ENCODE results near the gene MAN1C1.
"Not testable (repeated sequence)": the region's sequence is repeated elsewhere in the genome, so short reads cannot be mapped to it uniquely, and the experiment has no call there.

Gene MAN1C1

DNA sequence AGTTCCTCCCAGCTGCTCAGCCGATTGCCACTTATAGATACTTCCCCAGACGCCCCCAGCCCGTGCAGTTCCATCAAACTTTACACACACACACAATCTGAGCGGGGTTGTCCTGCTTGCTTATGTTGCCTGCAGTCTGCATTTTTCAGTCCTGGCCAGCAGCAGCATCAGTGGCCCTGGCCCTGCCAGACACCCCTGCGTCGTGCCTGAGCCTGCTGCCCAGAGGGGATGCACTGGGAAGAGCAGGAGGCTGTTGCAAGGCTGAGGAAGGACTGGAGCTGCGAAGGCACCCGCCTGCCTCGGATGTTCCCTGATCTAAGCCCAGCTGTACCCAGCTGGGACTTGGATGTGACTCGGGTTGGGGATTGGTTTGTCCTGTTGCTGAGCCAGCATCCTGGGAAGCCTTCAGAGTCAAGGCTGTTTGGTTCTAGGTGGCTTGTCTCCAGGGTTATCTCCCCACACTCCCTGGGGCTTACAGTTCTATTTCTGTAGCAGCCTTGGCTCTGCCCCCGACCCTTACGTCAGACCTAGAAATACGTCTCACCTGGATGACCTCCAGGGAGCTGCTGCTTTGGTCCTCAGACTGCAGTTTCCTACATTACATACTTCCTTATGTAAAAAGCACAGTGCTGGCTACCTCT, 42.3 kb downstream of the MAN1C1 start:
- DNase-seq = no peak

DNA sequence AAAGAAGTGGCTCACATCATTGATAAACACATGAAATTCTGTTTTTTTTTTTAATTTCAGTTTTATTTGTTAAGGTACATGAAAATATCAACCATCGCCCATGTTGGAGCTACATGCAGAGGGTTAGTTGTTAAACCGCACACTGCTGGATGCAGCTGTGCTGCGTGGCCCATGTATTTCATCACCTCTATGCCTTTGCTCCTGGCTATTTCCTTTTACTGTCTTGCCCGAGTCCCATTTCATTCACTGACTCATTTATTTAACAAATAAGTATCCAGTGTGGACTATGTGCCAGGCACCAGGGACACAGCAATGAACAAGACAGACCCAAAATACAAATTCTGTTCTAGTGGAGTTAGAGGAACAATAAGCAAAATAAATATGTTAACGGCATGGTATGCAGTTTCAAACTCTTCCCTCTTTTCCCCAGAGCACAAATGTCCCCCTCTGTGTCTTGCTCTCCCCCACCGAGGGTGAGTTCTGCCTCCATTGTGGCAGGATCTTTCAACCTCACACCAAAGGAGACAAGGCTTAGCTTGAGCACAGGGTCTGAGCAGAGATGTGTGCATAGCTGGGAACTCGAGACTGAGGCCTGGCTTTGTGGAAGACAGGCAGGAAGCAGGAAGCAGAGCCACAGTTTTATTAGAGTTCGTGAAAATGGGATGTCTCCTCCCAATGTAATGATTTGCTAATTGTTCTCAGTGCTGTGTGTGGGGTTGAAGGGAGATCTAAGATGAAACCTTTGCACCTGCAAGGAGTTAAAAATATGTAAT, 44.6 kb downstream of the MAN1C1 start:
- no peak for DNase-seq

DNA sequence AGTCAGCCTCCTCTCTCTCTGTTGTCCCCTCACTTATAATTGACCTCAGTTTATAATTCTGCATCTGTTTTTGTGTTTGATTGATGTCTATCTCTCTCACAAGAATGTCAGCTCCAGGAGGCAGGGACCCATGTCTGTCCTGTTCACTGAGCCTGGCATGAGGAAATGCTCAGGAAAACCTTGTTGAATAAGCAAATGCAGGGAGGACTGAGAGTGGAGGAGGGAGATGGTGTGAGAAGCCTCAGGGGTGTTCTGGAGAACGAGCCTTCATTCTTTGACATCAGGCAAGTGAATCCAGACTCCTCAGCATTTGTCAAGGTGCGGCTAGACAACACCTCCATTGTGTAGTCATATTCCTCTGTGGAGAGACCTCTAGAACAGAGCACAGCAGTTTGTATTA, 45.5 kb downstream of the MAN1C1 start:
- DNase-seq = no peak

GRCh38 chr1:25662959-25663358, 46.4 kb downstream of the MAN1C1 start:
- not testable (repeated sequence) for DNase-seq

GRCh38 chr1:25664357-25665199, 48.0 kb downstream of the MAN1C1 start:
- no peak for DNase-seq

DNA sequence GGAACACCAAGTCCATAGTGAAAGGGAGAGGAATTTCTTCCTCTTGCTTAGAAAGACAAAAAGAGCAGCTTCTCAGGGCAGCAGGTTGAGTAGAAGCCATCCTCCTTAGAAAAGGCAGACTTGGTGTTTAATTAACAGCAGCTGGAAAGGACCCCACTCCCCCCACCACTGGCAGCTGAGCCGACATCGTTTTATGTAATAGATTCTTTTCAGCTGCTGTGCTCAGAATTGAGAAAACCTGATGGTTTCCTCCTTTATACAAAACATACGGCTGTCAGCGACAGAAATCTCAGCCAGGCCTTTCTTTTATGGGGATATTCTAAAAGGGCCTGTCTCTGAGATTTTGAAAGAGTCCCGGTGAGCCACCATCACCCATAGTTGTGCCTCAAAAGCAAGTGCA, 49.9 kb downstream of the MAN1C1 start:
- DNase-seq = no peak

DNA sequence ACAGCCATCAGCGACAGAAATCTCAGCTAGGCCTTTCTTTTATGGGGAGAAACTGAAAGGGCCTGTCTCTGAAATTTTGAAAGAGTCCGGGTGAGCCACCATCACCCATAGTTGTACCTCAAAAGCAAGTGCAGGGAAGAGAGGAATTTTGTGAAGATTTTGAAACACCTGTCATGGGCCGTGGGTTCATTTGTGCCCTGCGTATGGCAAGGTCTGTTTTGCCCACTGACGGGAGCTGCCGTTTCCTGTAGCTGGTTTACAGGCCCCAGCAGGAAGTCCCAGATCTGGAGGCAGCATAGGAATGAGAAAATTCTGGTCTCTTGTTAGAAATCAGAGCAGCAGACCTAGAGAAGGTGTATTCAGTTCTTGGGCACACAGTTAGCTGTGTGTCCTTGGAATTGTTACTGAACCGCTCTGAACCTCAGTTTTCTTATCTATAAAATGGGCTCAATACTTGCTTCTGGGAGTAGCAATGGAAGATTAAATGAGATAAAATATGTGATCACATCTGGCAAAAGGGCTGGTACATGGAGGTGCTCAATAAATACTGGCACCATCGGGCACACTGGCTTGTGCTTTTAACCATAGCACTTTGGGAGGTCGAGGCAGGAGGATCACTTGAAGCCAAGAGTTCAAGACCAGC, 52.5 kb downstream of the MAN1C1 start:
- DNase-seq = no peak

GRCh38 chr1:25669781-25670567, 53.4 kb downstream of the MAN1C1 start:
- DNase-seq = no peak

- DNase-seq = no peak
Observed at GRCh38 chr1:25671929-25672328, 55.3 kb downstream of the MAN1C1 start.

DNA sequence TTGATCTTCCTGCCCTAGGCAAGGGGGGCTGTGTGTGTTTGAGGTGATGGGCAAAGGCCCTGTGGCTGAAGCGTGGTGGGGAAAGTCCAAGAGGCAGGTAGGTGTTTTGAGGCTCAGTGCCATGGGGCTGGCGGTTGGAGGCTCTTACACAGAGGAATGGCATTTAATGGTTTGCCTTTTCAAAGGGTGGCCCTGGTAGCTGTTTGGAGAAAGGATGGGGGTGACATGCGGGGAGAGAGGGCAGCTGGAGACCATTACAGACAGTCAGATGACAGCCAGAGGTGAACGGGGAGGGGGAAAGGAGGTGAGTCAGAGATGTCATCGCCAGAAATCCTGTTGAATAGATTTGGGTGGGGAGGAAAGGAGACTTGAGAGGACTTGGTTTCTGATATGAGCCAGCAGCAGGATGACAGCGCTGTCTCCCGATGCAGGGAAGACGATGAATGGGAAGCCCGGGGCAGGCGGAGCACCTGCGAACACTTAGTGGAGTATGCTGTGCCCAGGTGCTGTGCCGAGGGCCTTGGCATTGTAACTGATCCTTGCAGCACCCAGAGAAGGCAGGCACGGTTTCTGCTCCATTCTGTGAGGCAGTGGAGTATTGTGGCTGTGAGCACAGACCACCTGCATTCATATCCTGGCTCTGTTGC, 56.3 kb downstream of the MAN1C1 start:
- no peak for DNase-seq

- DNase-seq = no peak
Observed at GRCh38 chr1:25673456-25673855, 56.9 kb downstream of the MAN1C1 start.

- no peak for DNase-seq
Observed at GRCh38 chr1:25673962-25674806, 57.6 kb downstream of the MAN1C1 start.

- DNase-seq = no peak
Observed at GRCh38 chr1:25674807-25675084, 58.2 kb downstream of the MAN1C1 start.

GRCh38 chr1:25675729-25676476, 59.3 kb downstream of the MAN1C1 start:
- DNase-seq = peak; percentile 65 to 71

DNA sequence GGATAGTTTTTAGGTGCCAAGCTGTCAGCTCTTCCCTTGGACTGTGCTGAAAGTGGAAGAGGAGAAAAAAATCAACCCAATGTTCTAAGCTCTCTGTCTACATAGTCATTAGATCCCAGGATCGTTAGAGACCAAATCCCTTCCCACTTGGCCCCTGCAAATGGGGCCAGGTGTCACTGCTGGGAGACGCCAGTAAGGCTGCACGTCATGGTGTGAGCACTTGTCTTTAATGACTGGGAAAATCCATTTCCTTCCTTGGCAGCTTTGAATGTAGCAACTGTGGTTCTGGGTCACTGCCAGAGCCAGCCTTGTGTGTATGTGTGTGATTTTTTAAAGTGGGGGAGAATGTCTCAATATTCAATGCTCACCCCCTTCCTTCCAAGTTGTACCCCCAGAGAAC, 59.9 kb downstream of the MAN1C1 start:
- peak in 1 of 2 donors; percentile 18 for DNase-seq

- no peak for DNase-seq
Observed at GRCh38 chr1:25677193-25677773, 60.7 kb downstream of the MAN1C1 start.

DNA sequence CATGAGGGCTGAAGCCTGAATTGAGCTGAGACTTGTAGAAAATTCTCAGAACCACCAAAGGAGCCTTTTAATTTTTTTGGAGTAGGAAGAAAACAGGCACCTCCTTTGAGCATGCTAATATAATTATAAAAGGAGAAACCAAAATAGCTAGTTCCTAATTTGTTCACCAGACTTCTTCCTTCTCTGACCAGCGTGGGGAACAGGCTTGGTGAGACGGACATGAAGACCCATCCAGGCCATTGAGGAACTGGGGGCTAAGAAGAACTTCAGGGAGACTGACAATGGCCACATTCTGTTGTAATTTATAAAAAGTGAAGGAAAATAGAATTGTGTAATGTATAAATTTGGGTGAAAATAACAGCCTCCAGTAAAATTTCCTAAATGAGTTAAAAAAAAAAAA, 62.6 kb downstream of the MAN1C1 start:
- no peak for DNase-seq

- DNase-seq = no peak
Observed at GRCh38 chr1:25680701-25681100, 64.1 kb downstream of the MAN1C1 start.

GRCh38 chr1:25682059-25682601, 65.5 kb downstream of the MAN1C1 start:
- DNase-seq = no peak

GRCh38 chr1:25683177-25683576, 66.6 kb downstream of the MAN1C1 start:
- DNase-seq = no peak

Measured in stimulated activated CD4-positive, alpha-beta T cell treated with anti-CD3 and anti-CD28 coated beads, Interleukin-2, amount 100 ng/mL, for 48 hours (primary cell).